Measurements from ENCODE around the gene XRCC4. TPM values are rescaled to one million over a fixed set of nuclear protein-coding genes. Genes with fewer than 3 reads are reported as not detected.

XRCC4 gene
- total RNA-seq, 3 donors from 2014 or later, result 6.4 to 8.3 (median 8.1) TPM

- Histone ChIP-seq H3K4me3 (no peak overlapping the region), H3K9me3 (no peaks in the 10 kb centered on the region), H3K4me1 (ENCODE audit: low read depth) (no peaks in the 10 kb centered on the region), H3K36me3 (ENCODE audit: low read depth) (no peaks in the 10 kb centered on the region)
- intact Hi-C loops (cut with DNase I, micrococcal nuclease), result no loop called here
- DNase-seq, result no peak
- ATAC-seq, result no peak
- TF ChIP-seq CTCF (IDR thresholded peaks at IDR 0.05), result no peak
These were observed 293.6 kb downstream of the XRCC4 start for GRCh38 chr5:83370957-83371356.

GRCh38 chr5:83371726-83372125 is 294.4 kb downstream of the XRCC4 start:
- no peak for ATAC-seq
- Histone ChIP-seq H3K4me3 (no peak overlapping the region), H3K9me3 (no peaks in the 10 kb centered on the region), H3K36me3 (ENCODE audit: low read depth) (no peaks in the 10 kb centered on the region), H3K4me1 (ENCODE audit: low read depth) (no peaks in the 10 kb centered on the region)
- no peak for DNase-seq
- TF ChIP-seq CTCF (IDR thresholded peaks at IDR 0.05), result no peak
- intact Hi-C loops (cut with DNase I, micrococcal nuclease), result no loop called here

GRCh38 chr5:83374547-83374946 is 297.2 kb downstream of the XRCC4 start:
- no peak for ATAC-seq
- peak in 1 of 3 donors; percentile 10 for DNase-seq
- Histone ChIP-seq H3K4me1 (ENCODE audit: low read depth) (no peaks in the 10 kb centered on the region), H3K4me3 (no peak overlapping the region), H3K9me3 (no peaks in the 10 kb centered on the region), H3K36me3 (ENCODE audit: low read depth) (no peaks in the 10 kb centered on the region)
- no peak for TF ChIP-seq CTCF (IDR thresholded peaks at IDR 0.05)
- intact Hi-C loops (cut with DNase I, micrococcal nuclease), result no loop called here

GRCh38 chr5:83375049-83375745 is 297.9 kb downstream of the XRCC4 start:
- intact Hi-C loops (cut with DNase I, micrococcal nuclease), result no loop called here
- no peak for TF ChIP-seq CTCF (IDR thresholded peaks at IDR 0.05)
- Histone ChIP-seq H3K4me3 (no peak overlapping the region), H3K4me1 (ENCODE audit: low read depth) (no peaks in the 10 kb centered on the region), H3K36me3 (ENCODE audit: low read depth) (no peaks in the 10 kb centered on the region), H3K9me3 (no peaks in the 10 kb centered on the region)
- ATAC-seq (no peak), DNase-seq (no peak)

- Histone ChIP-seq H3K4me1 (ENCODE audit: low read depth) (no peaks in the 10 kb centered on the region), H3K36me3 (ENCODE audit: low read depth) (no peaks in the 10 kb centered on the region), H3K4me3 (no peak overlapping the region), H3K9me3 (no peaks in the 10 kb centered on the region)
- no peak for TF ChIP-seq CTCF (IDR thresholded peaks at IDR 0.05)
- intact Hi-C loops (cut with DNase I, micrococcal nuclease), result no loop called here
- DNase-seq (no peak), ATAC-seq (no peak)
These were observed 299.1 kb downstream of the XRCC4 start for GRCh38 chr5:83376461-83376860.

Measured in mucosa of descending colon (tissue), 3 donors.